HG03025 (cell line): ENCODE measurements around the gene PSMA5.

Source experiments
- ATAC-seq: cut with Tn5 transposase; IDR thresholded peaks from one replicate; pipeline ENCODE4 v1.9.1; 2021; ENCODE audit warnings: mild to moderate bottlenecking, moderate library complexity; ENCODE audit not compliant: unreplicated experiment, low FRiP score

PSMA5 gene

GRCh38 chr1:109371341-109371739, 54.9 kb downstream of the PSMA5 start:
- ATAC-seq: no peak

- ATAC-seq: no peak
Observed at GRCh38 chr1:109370712-109371340, 55.4 kb downstream of the PSMA5 start.

- ATAC-seq: no peak
Observed at GRCh38 chr1:109369167-109369746, 57.0 kb downstream of the PSMA5 start.

GRCh38 chr1:109368464-109368863, 57.8 kb downstream of the PSMA5 start:
- no peak for ATAC-seq

GRCh38 chr1:109367626-109368025, 58.6 kb downstream of the PSMA5 start:
- no peak for ATAC-seq

- no peak for ATAC-seq
Observed at GRCh38 chr1:109365642-109366204, 60.5 kb downstream of the PSMA5 start.

- ATAC-seq: no peak
Observed at GRCh38 chr1:109361649-109362048, 64.6 kb downstream of the PSMA5 start.

- ATAC-seq: no peak
Observed at GRCh38 chr1:109361069-109361468, 65.2 kb downstream of the PSMA5 start.

- ATAC-seq: no peak
Observed at GRCh38 chr1:109357616-109358015, 68.6 kb downstream of the PSMA5 start.

- ATAC-seq: no peak
Observed at GRCh38 chr1:109356915-109357314, 69.3 kb downstream of the PSMA5 start.

GRCh38 chr1:109356505-109356904, 69.7 kb downstream of the PSMA5 start:
- no peak for ATAC-seq

- ATAC-seq: no peak
Observed at GRCh38 chr1:109354929-109355328, 71.3 kb downstream of the PSMA5 start.

- no peak for ATAC-seq
Observed at GRCh38 chr1:109351457-109351856, 74.8 kb downstream of the PSMA5 start.

GRCh38 chr1:109350655-109351054, 75.6 kb downstream of the PSMA5 start:
- ATAC-seq: no peak

GRCh38 chr1:109350182-109350581, 76.1 kb downstream of the PSMA5 start:
- ATAC-seq: no peak
